A673 (cell line): Measurements from ENCODE around the gene UNC5A.

ENCODE experiments used
- EZH2 ChIP-seq: fragments of 200-600 bp; sonication (generic); IDR thresholded peaks from 2 replicates; pipeline ENCODE4 v1.6.1; 2017; ENCODE audit warnings: borderline replicate concordance, low read depth, mild to moderate bottlenecking, mixed read lengths, antibody characterized with exemption, low read length; ENCODE audit not compliant: poor library complexity, severe bottlenecking
- TF ChIP-seq, protein P1 (sequence below): fragments of 300-800, 200-600 bp; sonication (generic); conservative IDR thresholded peaks from 2 replicates; pipeline ENCODE4 v1.5.1; 2017; ENCODE audit warnings: low read depth, mild to moderate bottlenecking, antibody characterized with exemption, low read length, moderate library complexity, mixed read lengths

DNA sequence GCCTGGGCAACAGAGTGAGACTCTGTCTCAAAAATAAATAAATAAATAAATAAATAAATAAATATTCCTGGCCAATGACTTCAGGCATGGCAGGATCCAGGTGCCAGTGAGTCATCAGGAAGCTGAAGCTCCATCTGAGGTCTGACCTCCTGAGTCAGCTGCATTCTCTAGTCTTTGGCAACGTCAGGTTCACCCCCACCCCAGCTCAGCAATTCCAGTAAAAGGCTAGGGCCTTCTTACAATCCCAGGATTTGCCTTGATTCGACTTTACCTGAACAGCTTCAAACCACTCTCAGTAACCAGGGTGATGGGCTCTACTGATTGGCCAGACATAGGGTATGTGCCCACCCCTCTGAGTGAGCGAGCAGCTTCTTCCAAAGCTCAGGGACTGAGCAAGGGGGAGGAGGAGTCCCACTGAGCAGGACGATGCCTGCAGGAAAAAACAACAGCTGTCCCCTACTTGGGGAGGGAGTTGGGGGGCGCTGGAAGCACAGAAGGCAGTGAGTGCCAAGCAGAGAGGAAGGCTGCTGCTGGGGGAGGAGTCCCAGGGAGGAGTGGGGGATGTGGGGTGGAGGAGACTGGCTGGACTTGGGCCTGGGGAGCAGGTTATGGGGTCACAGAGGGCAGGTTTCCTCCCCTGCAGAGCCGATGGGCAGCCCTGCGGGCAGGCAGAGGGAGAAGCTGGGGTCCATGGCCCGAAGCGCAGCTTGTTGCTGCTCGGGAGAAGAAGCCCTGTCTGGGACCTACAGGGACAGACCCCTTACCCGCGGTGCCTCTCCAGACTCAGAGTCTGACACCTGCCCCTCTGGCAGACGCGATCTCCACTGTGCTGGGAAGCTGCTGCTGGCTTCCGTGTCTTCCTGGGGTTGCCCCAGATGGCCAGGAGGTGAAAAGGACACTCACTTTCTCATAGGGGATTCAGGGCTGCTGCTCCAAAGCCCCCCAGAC is 25.9 kb upstream of the UNC5A start:
- TF ChIP-seq, protein P1, sequence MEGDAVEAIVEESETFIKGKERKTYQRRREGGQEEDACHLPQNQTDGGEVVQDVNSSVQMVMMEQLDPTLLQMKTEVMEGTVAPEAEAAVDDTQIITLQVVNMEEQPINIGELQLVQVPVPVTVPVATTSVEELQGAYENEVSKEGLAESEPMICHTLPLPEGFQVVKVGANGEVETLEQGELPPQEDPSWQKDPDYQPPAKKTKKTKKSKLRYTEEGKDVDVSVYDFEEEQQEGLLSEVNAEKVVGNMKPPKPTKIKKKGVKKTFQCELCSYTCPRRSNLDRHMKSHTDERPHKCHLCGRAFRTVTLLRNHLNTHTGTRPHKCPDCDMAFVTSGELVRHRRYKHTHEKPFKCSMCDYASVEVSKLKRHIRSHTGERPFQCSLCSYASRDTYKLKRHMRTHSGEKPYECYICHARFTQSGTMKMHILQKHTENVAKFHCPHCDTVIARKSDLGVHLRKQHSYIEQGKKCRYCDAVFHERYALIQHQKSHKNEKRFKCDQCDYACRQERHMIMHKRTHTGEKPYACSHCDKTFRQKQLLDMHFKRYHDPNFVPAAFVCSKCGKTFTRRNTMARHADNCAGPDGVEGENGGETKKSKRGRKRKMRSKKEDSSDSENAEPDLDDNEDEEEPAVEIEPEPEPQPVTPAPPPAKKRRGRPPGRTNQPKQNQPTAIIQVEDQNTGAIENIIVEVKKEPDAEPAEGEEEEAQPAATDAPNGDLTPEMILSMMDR = no peak
- no peak for TF ChIP-seq EZH2
